Prostate gland (tissue), 2 donors: ENCODE measurements around the gene TMEM272.

ENCODE experiments used
- POLR2A ChIP-seq: fragments of 450-650 bp; IDR thresholded peaks from one replicate; pipeline ENCODE4 v1.6.1; 2016; ENCODE audit warnings: antibody characterized with exemption, mild to moderate bottlenecking
- TF ChIP-seq, protein P1 (sequence below), 4 experiments: fragments of 200-600 bp in 2 of 4; fragments of 450-650 bp in 2 of 4; sonication (generic) in 2 of 4; IDR thresholded peaks; 1 replicate in 3 of 4; 2 replicates in 1 of 4; pipeline ENCODE4 v1.5.1; 2016 to 2019; ENCODE audit warnings: antibody characterized with exemption in 4 of 4, mild to moderate bottlenecking in 2 of 4, moderate library complexity in 2 of 4

DNA sequence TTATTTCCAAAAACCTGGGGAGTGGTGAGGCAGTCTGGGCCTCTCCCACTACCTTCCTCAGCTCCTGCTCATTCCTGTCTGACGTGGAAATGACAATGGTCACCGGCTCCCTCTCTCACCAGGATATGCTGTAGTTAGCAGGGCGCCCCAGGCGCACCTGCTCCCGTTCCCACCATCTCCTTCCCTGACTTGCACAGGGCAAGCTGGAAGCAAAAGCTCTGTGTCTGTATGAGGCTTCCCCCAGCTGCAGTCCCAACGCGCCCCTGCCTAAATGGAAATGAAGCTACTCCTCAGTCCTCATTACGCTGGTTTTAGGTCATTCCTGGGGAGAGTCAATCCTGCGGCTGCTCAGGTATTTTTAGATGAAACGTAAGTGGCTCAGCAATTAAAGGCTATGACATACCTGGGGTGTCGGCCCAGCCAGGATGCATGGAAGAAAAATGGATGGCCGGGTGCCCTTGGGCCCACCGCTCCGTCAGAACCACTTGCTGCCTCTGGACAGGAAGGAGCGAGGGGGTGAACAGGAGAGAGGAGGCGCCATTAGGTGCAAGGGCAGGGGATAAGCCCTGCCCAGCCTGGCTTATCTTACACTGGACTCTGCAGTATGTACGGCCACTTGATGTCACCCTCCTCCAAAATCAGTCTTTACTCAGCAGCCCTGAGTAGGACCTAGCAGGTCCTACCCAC is 73.4 kb downstream of the TMEM272 start:
- no peak for TF ChIP-seq POLR2A
- TF ChIP-seq, protein P1, sequence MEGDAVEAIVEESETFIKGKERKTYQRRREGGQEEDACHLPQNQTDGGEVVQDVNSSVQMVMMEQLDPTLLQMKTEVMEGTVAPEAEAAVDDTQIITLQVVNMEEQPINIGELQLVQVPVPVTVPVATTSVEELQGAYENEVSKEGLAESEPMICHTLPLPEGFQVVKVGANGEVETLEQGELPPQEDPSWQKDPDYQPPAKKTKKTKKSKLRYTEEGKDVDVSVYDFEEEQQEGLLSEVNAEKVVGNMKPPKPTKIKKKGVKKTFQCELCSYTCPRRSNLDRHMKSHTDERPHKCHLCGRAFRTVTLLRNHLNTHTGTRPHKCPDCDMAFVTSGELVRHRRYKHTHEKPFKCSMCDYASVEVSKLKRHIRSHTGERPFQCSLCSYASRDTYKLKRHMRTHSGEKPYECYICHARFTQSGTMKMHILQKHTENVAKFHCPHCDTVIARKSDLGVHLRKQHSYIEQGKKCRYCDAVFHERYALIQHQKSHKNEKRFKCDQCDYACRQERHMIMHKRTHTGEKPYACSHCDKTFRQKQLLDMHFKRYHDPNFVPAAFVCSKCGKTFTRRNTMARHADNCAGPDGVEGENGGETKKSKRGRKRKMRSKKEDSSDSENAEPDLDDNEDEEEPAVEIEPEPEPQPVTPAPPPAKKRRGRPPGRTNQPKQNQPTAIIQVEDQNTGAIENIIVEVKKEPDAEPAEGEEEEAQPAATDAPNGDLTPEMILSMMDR (IDR thresholded peaks at IDR 0.05), result no peak
